Ishikawa (cell line): ENCODE data around the gene TTPAL.

Experiments
- CEBPB ChIP-seq: IDR thresholded peaks from 2 replicates; pipeline ENCODE4 v1.6.1; 2012
- EGR1 ChIP-seq: IDR thresholded peaks from 2 replicates; pipeline ENCODE4 v1.6.1; 2012
- EP300 ChIP-seq: IDR thresholded peaks from 2 replicates; pipeline ENCODE4 v1.6.1; 2012; ENCODE audit warnings: borderline replicate concordance
- RAD21 ChIP-seq: IDR thresholded peaks from 2 replicates; pipeline ENCODE4 v1.6.1; 2012; ENCODE audit warnings: low read depth
- TAF1 ChIP-seq: IDR thresholded peaks from 2 replicates; pipeline ENCODE4 v1.6.1; 2012; ENCODE audit warnings: low read depth, mild to moderate bottlenecking
- TCF12 ChIP-seq: IDR thresholded peaks from 2 replicates; pipeline ENCODE4 v1.6.1; 2012; ENCODE audit warnings: low read depth
- ZBTB7A ChIP-seq: IDR thresholded peaks from 2 replicates; pipeline ENCODE4 v1.6.1; 2012; ENCODE audit warnings: low read depth
- TF ChIP-seq, protein P1 (sequence below): IDR thresholded peaks from 2 replicates; pipeline ENCODE4 v1.6.1; 2012; ENCODE audit warnings: low read depth, mild to moderate bottlenecking

DNA sequence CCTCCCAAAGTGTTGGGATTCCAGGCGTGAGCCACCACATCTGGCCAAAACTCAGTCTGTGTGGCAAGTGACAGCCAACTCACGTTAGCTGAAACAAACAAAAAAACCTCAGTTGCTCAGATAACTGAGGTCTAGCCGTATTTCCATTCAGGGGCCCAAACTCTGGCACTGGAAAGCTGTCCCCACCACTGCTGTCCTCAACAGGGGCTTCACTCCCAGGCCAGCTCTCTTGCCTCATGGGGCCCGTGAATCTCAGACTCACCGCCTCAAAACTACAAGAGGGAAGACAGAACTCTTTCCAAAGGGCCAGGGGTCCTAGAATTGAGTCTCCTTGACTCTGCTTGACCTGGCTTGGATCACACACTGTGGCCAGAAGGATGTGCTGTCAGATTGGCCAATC is 7.4 kb downstream of the TTPAL start:
- TF ChIP-seq EP300 (no peak), RAD21 (no peak), TAF1 (no peak), CEBPB (no peak), TCF12 (no peak), ZBTB7A (no peak), EGR1 (no peak)
- TF ChIP-seq, protein P1, sequence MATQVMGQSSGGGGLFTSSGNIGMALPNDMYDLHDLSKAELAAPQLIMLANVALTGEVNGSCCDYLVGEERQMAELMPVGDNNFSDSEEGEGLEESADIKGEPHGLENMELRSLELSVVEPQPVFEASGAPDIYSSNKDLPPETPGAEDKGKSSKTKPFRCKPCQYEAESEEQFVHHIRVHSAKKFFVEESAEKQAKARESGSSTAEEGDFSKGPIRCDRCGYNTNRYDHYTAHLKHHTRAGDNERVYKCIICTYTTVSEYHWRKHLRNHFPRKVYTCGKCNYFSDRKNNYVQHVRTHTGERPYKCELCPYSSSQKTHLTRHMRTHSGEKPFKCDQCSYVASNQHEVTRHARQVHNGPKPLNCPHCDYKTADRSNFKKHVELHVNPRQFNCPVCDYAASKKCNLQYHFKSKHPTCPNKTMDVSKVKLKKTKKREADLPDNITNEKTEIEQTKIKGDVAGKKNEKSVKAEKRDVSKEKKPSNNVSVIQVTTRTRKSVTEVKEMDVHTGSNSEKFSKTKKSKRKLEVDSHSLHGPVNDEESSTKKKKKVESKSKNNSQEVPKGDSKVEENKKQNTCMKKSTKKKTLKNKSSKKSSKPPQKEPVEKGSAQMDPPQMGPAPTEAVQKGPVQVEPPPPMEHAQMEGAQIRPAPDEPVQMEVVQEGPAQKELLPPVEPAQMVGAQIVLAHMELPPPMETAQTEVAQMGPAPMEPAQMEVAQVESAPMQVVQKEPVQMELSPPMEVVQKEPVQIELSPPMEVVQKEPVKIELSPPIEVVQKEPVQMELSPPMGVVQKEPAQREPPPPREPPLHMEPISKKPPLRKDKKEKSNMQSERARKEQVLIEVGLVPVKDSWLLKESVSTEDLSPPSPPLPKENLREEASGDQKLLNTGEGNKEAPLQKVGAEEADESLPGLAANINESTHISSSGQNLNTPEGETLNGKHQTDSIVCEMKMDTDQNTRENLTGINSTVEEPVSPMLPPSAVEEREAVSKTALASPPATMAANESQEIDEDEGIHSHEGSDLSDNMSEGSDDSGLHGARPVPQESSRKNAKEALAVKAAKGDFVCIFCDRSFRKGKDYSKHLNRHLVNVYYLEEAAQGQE, result no peak
